Keratinocyte (primary cell): ENCODE measurements around the gene CEP78. TPM values are rescaled to one million over a fixed set of nuclear protein-coding genes. Genes with fewer than 3 reads are reported as not detected.

Experiments used
- DNase-seq: peaks from one replicate; pipeline ENCODE4 v3.0.0-alpha.2; 2011; ENCODE audit warnings: low read depth, missing footprints, low spot score
- FAIRE-seq: peaks from 2 replicates; lab custom pipeline; 2011; peaks lifted over from hg19 to GRCh38; lab: Jason Lieb, UNC
- H2AFZ ChIP-seq: 2 replicates; pipeline ENCODE4 v1.6.0; 2012; ENCODE audit warnings: low read length, control low read depth, inconsistent platforms; ENCODE audit not compliant: control insufficient read depth
- H3K27ac ChIP-seq: 2 replicates; pipeline ENCODE4 v1.5.1; 2011; ENCODE audit warnings: low read length; ENCODE audit not compliant: control insufficient read depth, insufficient read depth
- H3K27me3 ChIP-seq: 3 replicates; pipeline ENCODE4 v1.6.0; 2011; ENCODE audit warnings: low read length; ENCODE audit not compliant: control insufficient read depth, insufficient read depth; ENCODE audit errors: extremely low read depth
- H3K36me3 ChIP-seq, 2 experiments: 2 replicates in 1 of 2; 3 replicates in 1 of 2; pipeline ENCODE4 v1.5.1; 2011; ENCODE audit warnings: low read length in 2 of 2, mild to moderate bottlenecking in 1 of 2; ENCODE audit not compliant: control insufficient read depth in 2 of 2, insufficient read depth in 2 of 2; ENCODE audit errors: extremely low read depth in 1 of 2
- H3K4me1 ChIP-seq: 3 replicates; pipeline ENCODE4 v1.5.1; 2011; ENCODE audit warnings: low read length; ENCODE audit not compliant: control insufficient read depth, insufficient read depth; ENCODE audit errors: extremely low read depth
- H3K4me2 ChIP-seq: 3 replicates; pipeline ENCODE4 v1.6.0; 2011; ENCODE audit warnings: low read depth, low read length; ENCODE audit not compliant: control insufficient read depth, insufficient read depth; ENCODE audit errors: extremely low read depth
- H3K4me3 ChIP-seq, 3 experiments: fragments of 200-600 bp in 1 of 3; sonication (generic) in 1 of 3; 2 replicates in 2 of 3; 3 replicates in 1 of 3; pipeline ENCODE4 v1.5.1; 2011 to 2016; ENCODE audit warnings: low read length in 3 of 3, mild to moderate bottlenecking in 3 of 3, control low read depth in 2 of 3, inconsistent platforms in 1 of 3, low read depth in 1 of 3, mixed read lengths in 1 of 3, mixed run types in 1 of 3, moderate library complexity in 1 of 3; ENCODE audit not compliant: control insufficient read depth in 2 of 3, insufficient read depth in 2 of 3; ENCODE audit errors: extremely low read depth in 1 of 3
- H3K79me2 ChIP-seq: 2 replicates; pipeline ENCODE4 v1.6.0; 2012; ENCODE audit warnings: low read length; ENCODE audit not compliant: control insufficient read depth, insufficient read depth
- H3K9ac ChIP-seq: 3 replicates; pipeline ENCODE4 v1.6.0; 2011; ENCODE audit warnings: low read length; ENCODE audit not compliant: control insufficient read depth, insufficient read depth; ENCODE audit errors: extremely low read depth
- H3K9me1 ChIP-seq: 3 replicates; pipeline ENCODE4 v1.6.0; 2011; ENCODE audit warnings: low read length; ENCODE audit not compliant: control insufficient read depth, insufficient read depth; ENCODE audit errors: extremely low read depth
- H3K9me3 ChIP-seq: 2 replicates; pipeline ENCODE4 v1.5.1; 2012; ENCODE audit warnings: low read depth, low read length; ENCODE audit not compliant: control insufficient read depth
- H4K20me1 ChIP-seq: 3 replicates; pipeline ENCODE4 v1.6.0; 2011; ENCODE audit warnings: low read length; ENCODE audit not compliant: control insufficient read depth, insufficient read depth; ENCODE audit errors: extremely low read depth
- CTCF ChIP-seq, 3 experiments: IDR thresholded peaks in 1 of 3; conservative IDR thresholded peaks in 1 of 3; optimal IDR thresholded peaks in 1 of 3; 2 replicates in 2 of 3; 3 replicates in 1 of 3; pipeline versions ENCODE3 to v1.5.1; 2011; ENCODE audit warnings: low read length in 3 of 3, mild to moderate bottlenecking in 3 of 3, moderate library complexity in 2 of 3, control low read depth in 1 of 3, inconsistent platforms in 1 of 3; ENCODE audit not compliant: insufficient read depth in 2 of 3; ENCODE audit errors: extremely low read depth in 1 of 3
- EZH2 ChIP-seq: IDR thresholded peaks from one replicate; pipeline ENCODE4 v1.6.1; 2012; ENCODE audit warnings: inconsistent platforms, mild to moderate bottlenecking, low read length, moderate library complexity
- dilution Hi-C: fragments of 300-500 bp; cut with MboI; formaldehyde crosslinking; loops from one replicate; pipeline ENCODE4 v1.7.0; 2020; ENCODE audit warnings: low sequenced_read_pairs; ENCODE audit not compliant: extremely low pct_ligation_motif_present
- polyA plus RNA-seq, 5 experiments: library from polyadenylated mRNA; depleted of rRNA in 3 of 5; stranded (reverse) in 3 of 5; stranded (forward) in 1 of 5; unstranded in 1 of 5; fragments of >200 nt; gene quantifications; 1 replicate in 1 of 5; 2 replicates in 3 of 5; 3 replicates in 1 of 5; pipeline versions ENCODE4 v1.2.1 to v1.2.3, GENCODE V29; 2011 to 2012; ENCODE audit warnings: missing spikeins in 2 of 5, low read depth in 1 of 5, low replicate concordance in 1 of 5

Gene CEP78
- polyA plus RNA-seq, 1 donor (not counting 4 experiments of a cell fraction or from before 2014, with no cell fraction given): 13.2 TPM

GRCh38 chr9:78215706-78216105 is 20.2 kb upstream of the CEP78 start:
- dilution Hi-C loops: no loop called here
- Histone ChIP-seq H3K9me3 (no peaks in the 10 kb centered on the region), H3K9me1 (no peaks in the 10 kb centered on the region), H3K4me1 (no peaks in the 10 kb centered on the region), H3K27me3 (no peaks in the 10 kb centered on the region), H3K4me2 (no peak overlapping the region), H3K36me3 (no peaks in the 10 kb centered on the region), H3K9ac (no peak overlapping the region), H4K20me1 (no peaks in the 10 kb centered on the region), H3K27ac (no peak overlapping the region), H3K4me3 (no peak overlapping the region), H3K79me2 (no peaks in the 10 kb centered on the region), H2AFZ (no peak overlapping the region)
- TF ChIP-seq CTCF (optimal IDR thresholded peaks at IDR 0.05 in 1 of 3, IDR thresholded peaks at IDR 0.05 in 1 of 3, conservative IDR thresholded peaks at IDR 0.05 in 1 of 3; ENCODE audit: extremely low read depth in 1 of 3, insufficient read depth in 2 of 3, low read length in 3 of 3) (no peak), EZH2 (no peak)
- DNase-seq (no peak), FAIRE-seq (no peak)

GRCh38 chr9:78218890-78219289 is 17.0 kb upstream of the CEP78 start:
- Histone ChIP-seq H3K4me1 (no peaks in the 10 kb centered on the region), H3K4me2 (no peak overlapping the region), H3K79me2 (no peaks in the 10 kb centered on the region), H3K36me3 (no peaks in the 10 kb centered on the region), H4K20me1 (no peaks in the 10 kb centered on the region), H3K4me3 (no peak overlapping the region), H3K27ac (no peak overlapping the region), H3K9me1 (no peaks in the 10 kb centered on the region), H3K27me3 (no peaks in the 10 kb centered on the region), H3K9ac (no peak overlapping the region), H2AFZ (no peak overlapping the region), H3K9me3 (no peaks in the 10 kb centered on the region)
- TF ChIP-seq EZH2 (no peak), CTCF (optimal IDR thresholded peaks at IDR 0.05 in 1 of 3, IDR thresholded peaks at IDR 0.05 in 1 of 3, conservative IDR thresholded peaks at IDR 0.05 in 1 of 3; ENCODE audit: extremely low read depth in 1 of 3, insufficient read depth in 2 of 3, low read length in 3 of 3) (no peak)
- DNase-seq (no peak), FAIRE-seq (no peak)
- dilution Hi-C loops: no loop called here
